Measurements from ENCODE around the gene EPHA4.

DNA sequence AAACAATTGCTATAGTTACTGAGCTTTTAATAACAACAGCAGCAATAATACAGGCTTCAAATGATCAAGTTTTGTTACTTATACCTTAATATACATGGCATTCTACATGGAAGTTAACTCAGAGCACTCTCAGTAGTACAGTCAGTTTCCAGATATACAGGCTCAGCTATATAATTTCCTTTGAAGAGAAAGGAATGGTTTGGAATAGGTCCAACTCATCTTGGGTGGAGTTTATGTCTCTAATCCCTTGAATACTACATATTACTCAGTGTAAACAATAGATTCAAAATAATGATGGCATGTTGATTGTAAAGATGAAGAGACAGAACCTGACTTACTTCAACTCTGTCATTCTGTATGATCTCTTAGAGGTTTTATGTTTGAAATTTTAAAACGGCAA, 174.9 kb downstream of the EPHA4 start:
- TF ChIP-seq CTCF (IDR thresholded peaks at IDR 0.05; ENCODE audit: insufficient read depth, low read depth, low read length), result no peak
- TF ChIP-seq EZH2 (IDR thresholded peaks at IDR 0.05; ENCODE audit: insufficient read depth, low read length), result no peak
